ENCODE data around the gene ZNF664.
A peak's percentile ranks its signal among the peaks of the same experiment; 100 is the strongest.

ZNF664 gene

GRCh38 chr12:124034297-124034696 lies 61.3 kb downstream of the ZNF664 start:
- no peak for DNase-seq

DNA sequence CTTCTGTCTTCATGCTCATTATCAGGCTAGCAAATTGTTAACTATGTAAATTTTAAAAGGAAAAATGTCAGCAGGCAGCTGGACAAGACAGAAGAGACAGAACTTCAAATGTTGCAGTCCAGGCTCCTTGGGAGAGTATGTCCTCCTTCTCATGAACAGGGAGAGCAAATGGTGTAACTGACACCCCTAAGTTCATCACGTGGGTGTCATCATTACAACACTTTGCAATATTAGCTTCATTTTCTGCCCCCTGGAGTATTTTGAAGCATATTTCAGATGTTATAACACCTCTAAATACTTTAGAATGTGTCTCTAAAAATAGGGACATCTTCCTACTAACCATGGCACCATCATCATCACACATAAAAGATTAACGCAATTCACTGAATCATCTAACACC lies 62.1 kb downstream of the ZNF664 start:
- no peak for DNase-seq

DNA sequence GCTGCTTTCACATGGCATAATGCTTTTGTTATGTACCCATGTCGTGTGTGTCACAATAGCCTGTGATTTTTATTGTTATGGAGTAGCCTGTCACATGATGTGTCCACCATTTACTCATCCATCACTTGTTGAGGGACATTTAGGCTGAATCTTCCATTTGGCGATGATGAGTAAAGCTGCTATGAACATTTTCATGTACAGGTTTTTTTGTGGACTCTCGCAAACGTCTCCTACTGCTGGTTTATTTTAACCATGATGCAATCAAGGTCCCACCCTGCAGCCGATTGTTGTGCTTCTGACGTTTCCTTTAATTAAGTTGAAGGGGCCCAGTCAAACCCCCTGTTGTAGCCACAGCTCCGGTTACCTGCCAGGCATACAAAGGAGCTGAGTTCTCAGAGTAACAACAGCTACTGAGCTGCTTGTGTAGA lies 63.2 kb downstream of the ZNF664 start:
- no peak for DNase-seq

- peak; percentile 67 to 72 (median 70) for DNase-seq
These were observed 63.7 kb downstream of the ZNF664 start for GRCh38 chr12:124036657-124037109.

DNA sequence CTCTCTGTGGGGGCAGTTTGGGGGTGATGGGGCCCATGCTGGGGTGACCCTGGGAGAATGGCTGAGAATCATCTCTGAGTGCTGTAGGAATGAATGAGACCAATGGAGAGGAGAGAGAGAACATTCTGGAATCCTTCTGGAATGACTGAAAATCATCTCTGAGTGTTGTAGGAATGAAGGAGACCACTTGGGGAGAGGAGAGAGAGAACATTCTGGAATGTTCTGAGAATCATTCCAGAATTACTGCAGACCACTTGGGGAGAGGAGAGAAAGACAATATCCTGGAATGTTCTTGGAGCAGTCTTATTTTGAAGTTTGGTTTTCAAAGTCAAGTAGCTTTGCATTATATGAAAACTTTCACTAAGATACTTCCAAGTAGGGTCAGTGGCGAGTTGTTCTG lies 64.3 kb downstream of the ZNF664 start:
- no peak for DNase-seq

GRCh38 chr12:124039276-124039675 lies 66.3 kb downstream of the ZNF664 start:
- DNase-seq, result peak in 2 of 3 donors; percentile 36 to 38

- DNase-seq, result peak; percentile 46 to 62 (median 57)
These were observed 67.3 kb downstream of the ZNF664 start for GRCh38 chr12:124040291-124040690.

DNA sequence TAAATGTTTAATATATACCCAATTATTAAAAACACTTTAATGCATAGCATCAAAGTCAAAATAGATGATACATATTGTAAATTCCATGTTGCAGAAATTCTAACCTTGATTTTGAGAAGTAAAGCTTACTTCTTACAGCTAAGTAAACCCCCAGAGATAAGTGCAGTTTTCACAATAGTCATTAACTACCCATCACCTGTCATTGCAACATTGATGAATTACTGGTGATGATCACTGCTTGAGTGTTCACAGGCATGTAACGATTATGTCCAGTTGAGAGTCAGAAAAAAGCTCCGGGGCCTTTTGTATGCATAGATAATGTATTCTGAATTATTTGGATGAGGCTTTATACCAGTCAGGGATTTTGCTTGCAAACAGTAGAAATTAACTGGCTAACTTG lies 67.7 kb downstream of the ZNF664 start:
- no peak for DNase-seq

- DNase-seq, result no peak
These were observed 68.9 kb downstream of the ZNF664 start for GRCh38 chr12:124041907-124042306.

- DNase-seq, result no peak
These were observed 71.0 kb downstream of the ZNF664 start for GRCh38 chr12:124044021-124044420.

GRCh38 chr12:124044809-124045321 lies 71.8 kb downstream of the ZNF664 start:
- DNase-seq, result peak in 2 of 3 donors; percentile 26 to 31

GRCh38 chr12:124045671-124046455 lies 72.8 kb downstream of the ZNF664 start:
- DNase-seq, result no peak

DNA sequence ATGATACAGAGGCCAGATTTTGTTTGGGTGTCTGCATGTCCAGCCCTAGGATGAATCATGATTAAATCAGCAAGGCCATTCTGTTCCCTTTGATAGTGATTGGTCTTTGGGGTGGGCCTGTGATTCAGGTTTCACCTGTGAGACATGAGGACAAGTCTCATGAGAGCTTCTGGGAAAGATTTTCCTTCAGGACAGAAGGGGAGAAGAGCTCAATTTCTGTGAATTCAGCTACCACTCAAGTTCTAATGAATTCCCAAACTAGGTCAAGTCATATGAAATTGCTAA lies 73.4 kb downstream of the ZNF664 start:
- DNase-seq, result no peak

- no peak for DNase-seq
These were observed 74.1 kb downstream of the ZNF664 start for GRCh38 chr12:124047045-124047566.

DNA sequence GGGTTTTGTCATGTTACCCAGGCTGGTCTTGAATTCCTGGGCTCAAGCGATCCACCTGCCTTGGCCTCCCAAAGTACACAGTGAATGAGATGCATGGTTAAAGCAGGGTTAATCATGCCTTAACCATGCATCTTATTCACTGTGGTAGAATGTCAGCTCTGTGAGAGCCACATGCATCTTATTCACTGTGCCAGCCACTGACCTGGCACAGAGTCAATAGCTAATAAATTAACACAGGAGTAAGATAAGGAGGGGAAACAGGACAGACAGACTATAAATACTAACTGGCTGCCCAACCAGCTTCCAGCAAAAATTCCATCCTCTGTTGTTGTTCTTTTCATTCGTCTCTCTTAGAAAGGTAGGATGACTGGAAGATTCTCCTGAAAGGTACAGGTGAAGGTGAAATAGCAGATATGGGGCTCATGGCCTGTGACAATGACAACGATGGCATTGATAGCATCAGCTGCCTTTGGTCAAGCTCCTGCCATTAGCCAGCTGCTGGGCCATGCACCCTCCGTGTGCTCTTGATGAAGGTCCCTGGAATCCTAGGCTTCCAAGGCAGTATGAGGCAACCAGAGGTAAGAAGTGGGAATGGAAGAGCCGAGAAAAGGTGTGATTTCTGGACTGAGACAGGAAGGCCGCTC lies 76.6 kb downstream of the ZNF664 start:
- no peak for DNase-seq

GRCh38 chr12:124053851-124054250 lies 80.8 kb downstream of the ZNF664 start:
- peak; percentile 37 to 46 (median 45) for DNase-seq

- DNase-seq, result no peak
These were observed 82.1 kb downstream of the ZNF664 start for GRCh38 chr12:124055066-124055465.

GRCh38 chr12:124057691-124058090 lies 84.7 kb downstream of the ZNF664 start:
- DNase-seq, result no peak

GRCh38 chr12:124059752-124060151 lies 86.7 kb downstream of the ZNF664 start:
- no peak for DNase-seq
